Neuronal stem cell (in vitro differentiated cells): Measurements from ENCODE around the gene AIG1.
A peak's percentile ranks its signal among the peaks of the same experiment; 100 is the strongest.

Experiments used
- DNase-seq: peaks from one replicate; pipeline ENCODE4 v3.0.0-alpha.2; 2013; ENCODE audit warnings: low spot score
- H2AFZ ChIP-seq: one replicate; pipeline ENCODE4 v1.6.1; 2013; ENCODE audit warnings: mild to moderate bottlenecking, low read length, inconsistent platforms
- H2AK5ac ChIP-seq: 2 replicates; pipeline ENCODE4 v1.6.1; 2013; ENCODE audit warnings: low read depth, mild to moderate bottlenecking, inconsistent platforms, low read length, moderate library complexity, mixed read lengths
- H2BK120ac ChIP-seq: 2 replicates; pipeline ENCODE4 v1.6.1; 2013; ENCODE audit warnings: low read depth, mild to moderate bottlenecking, inconsistent platforms, low read length, moderate library complexity, mixed read lengths
- H2BK12ac ChIP-seq: one replicate; pipeline ENCODE4 v1.6.1; 2013; ENCODE audit warnings: low read length, inconsistent platforms
- H2BK15ac ChIP-seq: 2 replicates; pipeline ENCODE4 v1.6.1; 2013; ENCODE audit warnings: mild to moderate bottlenecking, low read length, inconsistent platforms, mixed read lengths
- H2BK5ac ChIP-seq: one replicate; pipeline ENCODE4 v1.6.1; 2013; ENCODE audit warnings: inconsistent platforms, mild to moderate bottlenecking, low read length, moderate library complexity
- H3K14ac ChIP-seq: one replicate; pipeline ENCODE4 v1.6.1; 2013; ENCODE audit warnings: low read length, inconsistent platforms
- H3K18ac ChIP-seq: 2 replicates; pipeline ENCODE4 v1.6.1; 2013; ENCODE audit warnings: low read length, inconsistent platforms
- H3K23ac ChIP-seq: 2 replicates; pipeline ENCODE4 v1.6.1; 2013; ENCODE audit warnings: low read depth, mild to moderate bottlenecking, mixed read lengths, low read length, inconsistent platforms; ENCODE audit not compliant: poor library complexity
- H3K27ac ChIP-seq: replicated peaks from 3 replicates; pipeline ENCODE4 v1.5.1; 2013; ENCODE audit warnings: low read length, inconsistent platforms
- H3K27me3 ChIP-seq, 3 experiments: 2 replicates each; pipeline ENCODE4 v1.6.1; 2013; ENCODE audit warnings: low read length in 3 of 3, mild to moderate bottlenecking in 2 of 3, inconsistent platforms in 1 of 3, low read depth in 1 of 3, mixed read lengths in 1 of 3, moderate library complexity in 1 of 3; ENCODE audit not compliant: control insufficient read depth in 3 of 3, insufficient read depth in 3 of 3
- H3K36me3 ChIP-seq, 2 donors: replicated peaks in 1 of 2; 2 replicates each; pipeline ENCODE4 v1.6.1; 2013; ENCODE audit warnings: low read length in 2 of 2; ENCODE audit not compliant: control insufficient read depth in 2 of 2, insufficient read depth in 2 of 2
- H3K4ac ChIP-seq: 2 replicates; pipeline ENCODE4 v1.6.1; 2013; ENCODE audit warnings: inconsistent platforms, mild to moderate bottlenecking, low read length, moderate library complexity
- H3K4me1 ChIP-seq, 2 donors: 1 replicate in 1 of 2; 2 replicates in 1 of 2; pipeline ENCODE4 v1.6.1; 2013; ENCODE audit warnings: low read length in 2 of 2, low read depth in 1 of 2; ENCODE audit not compliant: control insufficient read depth in 2 of 2, insufficient read depth in 1 of 2
- H3K4me2 ChIP-seq: one replicate; pipeline ENCODE4 v1.6.1; 2013; ENCODE audit warnings: mild to moderate bottlenecking, low read length, inconsistent platforms; ENCODE audit not compliant: insufficient read depth, poor library complexity, severe bottlenecking
- H3K4me3 ChIP-seq, 2 donors: 2 replicates each; pipeline ENCODE4 v1.5.1; 2013; ENCODE audit warnings: low read length in 2 of 2, mild to moderate bottlenecking in 2 of 2, inconsistent platforms in 1 of 2, moderate library complexity in 1 of 2
- H3K79me1 ChIP-seq: one replicate; pipeline ENCODE4 v1.6.1; 2013; ENCODE audit warnings: low read depth, mild to moderate bottlenecking, inconsistent platforms, low read length, moderate library complexity
- H3K9ac ChIP-seq: one replicate; pipeline ENCODE4 v1.6.1; 2013; ENCODE audit warnings: mild to moderate bottlenecking, low read depth, low read length, inconsistent platforms; ENCODE audit not compliant: poor library complexity
- H3K9me3 ChIP-seq, 2 donors: replicated peaks in 1 of 2; 2 replicates each; pipeline versions ENCODE3 to v1.6.1; 2013; ENCODE audit warnings: low read length in 2 of 2, mild to moderate bottlenecking in 2 of 2, inconsistent platforms in 1 of 2, low read depth in 1 of 2, mixed read lengths in 1 of 2, moderate library complexity in 1 of 2; ENCODE audit not compliant: control insufficient read depth in 2 of 2, insufficient read depth in 1 of 2
- H4K8ac ChIP-seq: one replicate; pipeline ENCODE4 v1.6.1; 2013; ENCODE audit warnings: low read depth, mild to moderate bottlenecking, inconsistent platforms, low read length, moderate library complexity
- H4K91ac ChIP-seq: one replicate; pipeline ENCODE4 v1.6.1; 2013; ENCODE audit warnings: low read length, low read depth, mild to moderate bottlenecking, inconsistent platforms; ENCODE audit not compliant: poor library complexity
- WGBS, 2 donors: extraction: QIAGEN DNeasy Blood & Tissue Kit; methylation state at CpG; one replicate each; pipeline ENCODE4 v1.1.7; 2013; ENCODE audit warnings: missing lambda C conversion rate in 2 of 2, mixed read lengths in 1 of 2; ENCODE audit not compliant: insufficient read length in 2 of 2, insufficient replicate concordance in 1 of 2; ENCODE audit errors: extremely low coverage in 2 of 2; 5-methylcytosine and 5-hydroxymethylcytosine counted together

The AIG1 gene

DNA sequence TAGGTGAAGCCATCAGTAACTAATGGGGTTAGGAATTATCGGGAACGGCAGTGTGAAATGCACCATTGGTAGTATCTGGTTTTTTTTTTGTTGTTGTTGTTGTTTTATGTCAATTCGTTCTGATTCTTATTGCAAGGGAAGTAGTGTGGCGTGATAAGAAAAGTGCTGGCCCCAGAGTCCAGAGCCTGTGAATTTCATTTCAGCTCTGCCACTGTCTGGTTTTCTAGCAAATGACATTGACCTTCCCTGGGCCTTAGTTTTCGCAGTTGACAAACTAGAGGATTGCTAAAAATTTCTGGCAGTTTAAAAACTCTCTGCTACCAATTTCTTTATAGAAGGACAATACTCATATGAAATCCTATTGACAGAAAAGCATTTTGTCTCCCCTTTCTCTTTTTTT lies 161.6 kb downstream of the AIG1 start:
- H3K9me3 ChIP-seq: peaks cover 0 to 1% of the 10 kb centered on the region in 2 donors
- H3K9ac ChIP-seq: no peak overlapping the region
- no peak overlapping the region for H2BK15ac ChIP-seq
- H2BK12ac ChIP-seq: no peak overlapping the region
- H2AK5ac ChIP-seq: no peak overlapping the region
- H3K4me2 ChIP-seq: no peak overlapping the region
- no peak for DNase-seq
- H3K27me3 ChIP-seq: no peaks in the 10 kb centered on the region
- no peak overlapping the region for H3K4ac ChIP-seq
- no CpG with 5 or more reads among the region's 5 CpGs for WGBS, 2 donors
- H2AFZ ChIP-seq: no peak overlapping the region
- H3K4me3 ChIP-seq: no peak overlapping the region
- no peak overlapping the region for H2BK120ac ChIP-seq
- H3K23ac ChIP-seq: no peak overlapping the region
- no peaks in the 10 kb centered on the region for H3K79me1 ChIP-seq
- H3K4me1 ChIP-seq: peaks cover 0 to 6% of the 10 kb centered on the region in 2 donors
- H2BK5ac ChIP-seq: no peak overlapping the region
- no peak overlapping the region for H3K18ac ChIP-seq
- H3K27ac ChIP-seq: no peak overlapping the region
- H3K14ac ChIP-seq: no peak overlapping the region
- H3K36me3 ChIP-seq: no peaks in the 10 kb centered on the region
- H4K91ac ChIP-seq: no peak overlapping the region
- no peak overlapping the region for H4K8ac ChIP-seq

DNA sequence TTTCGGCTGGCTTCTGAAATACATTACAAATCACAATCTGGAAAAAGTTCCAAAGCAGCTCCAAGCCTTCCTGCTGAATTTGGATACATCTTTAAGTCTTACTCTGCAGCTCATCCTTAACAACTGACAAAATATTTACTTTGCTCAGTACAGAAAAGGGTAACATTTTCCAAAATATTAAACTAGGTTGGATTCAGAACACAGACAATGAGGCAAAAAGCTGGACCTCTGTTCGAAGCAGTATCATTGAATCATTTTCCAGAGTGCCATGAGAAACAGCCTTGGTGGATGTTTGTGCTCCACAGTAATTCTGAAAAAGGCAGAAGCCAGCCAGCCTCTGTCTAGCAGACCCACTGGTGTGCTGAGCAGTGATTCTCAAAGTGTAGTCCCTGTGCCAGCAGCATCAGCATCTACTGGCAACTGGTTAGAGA lies 162.1 kb downstream of the AIG1 start:
- H3K4ac ChIP-seq: no peak overlapping the region
- H2AFZ ChIP-seq: no peak overlapping the region
- no peaks in the 10 kb centered on the region for H3K79me1 ChIP-seq
- H3K4me1 ChIP-seq: peaks cover 0 to 6% of the 10 kb centered on the region in 2 donors
- H2AK5ac ChIP-seq: no peak overlapping the region
- H3K14ac ChIP-seq: no peak overlapping the region
- H3K9ac ChIP-seq: no peak overlapping the region
- no peak overlapping the region for H4K8ac ChIP-seq
- H4K91ac ChIP-seq: no peak overlapping the region
- no peak overlapping the region for H2BK5ac ChIP-seq
- H3K27me3 ChIP-seq: no peaks in the 10 kb centered on the region
- WGBS, 2 donors: no CpG with 5 or more reads among the region's 2 CpGs
- H3K36me3 ChIP-seq: no peaks in the 10 kb centered on the region
- no peak overlapping the region for H3K4me2 ChIP-seq
- H3K23ac ChIP-seq: no peak overlapping the region
- no peak overlapping the region for H3K4me3 ChIP-seq
- H2BK120ac ChIP-seq: no peak overlapping the region
- no peak overlapping the region for H2BK12ac ChIP-seq
- no peak overlapping the region for H3K27ac ChIP-seq
- peaks cover 0 to 1% of the 10 kb centered on the region in 2 donors for H3K9me3 ChIP-seq
- no peak overlapping the region for H2BK15ac ChIP-seq
- H3K18ac ChIP-seq: no peak overlapping the region
- no peak for DNase-seq

GRCh38 chr6:143223895-143224294 lies 163.2 kb downstream of the AIG1 start:
- no peaks in the 10 kb centered on the region for H3K36me3 ChIP-seq
- no peak overlapping the region for H2BK120ac ChIP-seq
- H3K27ac ChIP-seq: no peak overlapping the region
- no peak overlapping the region for H3K18ac ChIP-seq
- no peak overlapping the region for H3K9ac ChIP-seq
- no peak overlapping the region for H3K4ac ChIP-seq
- peaks cover 0 to 1% of the 10 kb centered on the region in 2 donors for H3K9me3 ChIP-seq
- DNase-seq: peak; percentile 4
- no CpG with 5 or more reads among the region's 8 CpGs for WGBS, 2 donors
- H3K27me3 ChIP-seq: no peaks in the 10 kb centered on the region
- H4K8ac ChIP-seq: no peak overlapping the region
- H3K4me1 ChIP-seq: peaks cover 0 to 6% of the 10 kb centered on the region in 2 donors
- H2BK5ac ChIP-seq: no peak overlapping the region
- H3K4me2 ChIP-seq: no peak overlapping the region
- H3K23ac ChIP-seq: no peak overlapping the region
- no peak overlapping the region for H3K4me3 ChIP-seq
- no peak overlapping the region for H2AK5ac ChIP-seq
- H3K79me1 ChIP-seq: no peaks in the 10 kb centered on the region
- no peak overlapping the region for H4K91ac ChIP-seq
- no peak overlapping the region for H2BK15ac ChIP-seq
- no peak overlapping the region for H2BK12ac ChIP-seq
- H3K14ac ChIP-seq: no peak overlapping the region
- H2AFZ ChIP-seq: peak overlapping the region; percentile 66

DNA sequence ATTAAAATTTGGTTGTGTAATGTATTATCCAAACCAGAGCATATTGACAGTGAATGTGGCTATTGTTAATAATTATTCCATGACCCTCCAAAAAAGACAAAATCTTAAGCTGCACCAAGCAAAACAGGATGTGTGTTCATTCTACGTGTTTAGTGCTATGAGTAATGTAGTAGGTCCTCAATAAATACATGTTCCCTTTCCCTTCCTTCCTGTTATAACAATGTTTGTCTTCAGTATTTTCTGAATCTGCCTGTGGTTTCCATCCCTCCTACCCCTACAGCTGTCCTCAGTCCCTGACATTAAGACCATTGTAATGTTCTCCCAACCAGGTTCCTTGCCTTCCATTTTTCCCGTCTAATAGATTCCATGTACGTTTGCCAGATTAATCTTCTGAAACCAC lies 163.8 kb downstream of the AIG1 start:
- Histone ChIP-seq H3K27me3 (no peaks in the 10 kb centered on the region), H2AK5ac (no peak overlapping the region), H3K14ac (no peak overlapping the region), H3K79me1 (no peaks in the 10 kb centered on the region), H3K18ac (no peak overlapping the region), H3K4ac (no peak overlapping the region), H2BK120ac (no peak overlapping the region), H3K9me3 (peaks cover 0 to 1% of the 10 kb centered on the region in 2 donors), H2BK15ac (no peak overlapping the region), H3K23ac (no peak overlapping the region), H3K4me2 (no peak overlapping the region), H3K27ac (no peak overlapping the region), H2BK12ac (no peak overlapping the region), H3K4me1 (peaks cover 0 to 6% of the 10 kb centered on the region in 2 donors), H2BK5ac (no peak overlapping the region), H2AFZ (no peak overlapping the region), H3K36me3 (no peaks in the 10 kb centered on the region), H4K91ac (no peak overlapping the region), H3K9ac (no peak overlapping the region), H3K4me3 (no peak overlapping the region), H4K8ac (no peak overlapping the region)
- WGBS, 2 donors: no CpG with 5 or more reads among the region's 3 CpGs
- DNase-seq: no peak
